ENCODE measurements around the gene PRDM16. TPM values are rescaled to one million over a fixed set of nuclear protein-coding genes. Genes with fewer than 3 reads are reported as not detected.

Gene PRDM16
- total RNA-seq, 4 donors from 2014 or later = 0.08 to 0.19 (median 0.12) TPM

- Histone ChIP-seq H3K4me3 (no peak overlapping the region), H3K9me3 (no peaks in the 10 kb centered on the region), H3K27ac (peak overlapping the region; percentile 51 to 73 (median 65)), H3K4me1 (peaks cover 38 to 72% (median 50%) of the 10 kb centered on the region in 3 donors), H3K27me3 (peaks cover 0 to 9% (median 0%) of the 10 kb centered on the region in 4 donors), H3K36me3 (peaks cover 0 to 13% (median 0%) of the 10 kb centered on the region in 3 donors)
- no peak for TF ChIP-seq POLR2A (IDR thresholded peaks at IDR 0.05)
- TF ChIP-seq CTCF (IDR thresholded peaks at IDR 0.05) = peak in 1 of 6 experiments; percentile 2
- intact Hi-C loops (cut with DNase I) = no loop called here
- 45 to 50% methylated on average over 2 to 5 of the region's 25 CpGs for WGBS, 2 donors
- no peak for DNase-seq
Measured at GRCh38 chr1:3472088-3472850, 403.3 kb downstream of the PRDM16 start.

GRCh38 chr1:3472906-3473305 lies 403.9 kb downstream of the PRDM16 start:
- 55% methylated on average over 14 of the region's 17 CpGs; no CpG with 5 or more reads in 1 of the 2 donors for WGBS, 2 donors
- Histone ChIP-seq H3K27me3 (peaks cover 0 to 9% (median 0%) of the 10 kb centered on the region in 4 donors), H3K4me3 (no peak overlapping the region), H3K27ac (peak overlapping the region in 3 of 4 donors; percentile 64 to 73 (median 66)), H3K9me3 (no peaks in the 10 kb centered on the region), H3K4me1 (peaks cover 31 to 66% (median 43%) of the 10 kb centered on the region in 3 donors), H3K36me3 (peaks cover 0 to 17% (median 0%) of the 10 kb centered on the region in 3 donors)
- intact Hi-C loops (cut with DNase I) = no loop called here
- no peak for DNase-seq
- no peak for TF ChIP-seq POLR2A (IDR thresholded peaks at IDR 0.05)
- TF ChIP-seq CTCF (IDR thresholded peaks at IDR 0.05) = no peak

- no peak for DNase-seq
- Histone ChIP-seq H3K27ac (peak overlapping the region in 3 of 4 donors; percentile 16 to 66 (median 64)), H3K27me3 (peaks cover 0 to 9% (median 0%) of the 10 kb centered on the region in 4 donors), H3K9me3 (no peaks in the 10 kb centered on the region), H3K4me3 (no peak overlapping the region), H3K4me1 (peaks cover 26 to 61% (median 38%) of the 10 kb centered on the region in 3 donors), H3K36me3 (peaks cover 0 to 22% (median 0%) of the 10 kb centered on the region in 3 donors)
- intact Hi-C loops (cut with DNase I) = no loop called here
- 31 to 45% methylated on average over 3 to 6 of the region's 20 CpGs for WGBS, 2 donors
- TF ChIP-seq CTCF (IDR thresholded peaks at IDR 0.05) (no peak), POLR2A (IDR thresholded peaks at IDR 0.05) (no peak)
Measured at GRCh38 chr1:3473381-3473844, 404.4 kb downstream of the PRDM16 start.

GRCh38 chr1:3474016-3474415 lies 405.0 kb downstream of the PRDM16 start:
- Histone ChIP-seq H3K36me3 (peaks cover 0 to 24% (median 0%) of the 10 kb centered on the region in 3 donors), H3K9me3 (no peaks in the 10 kb centered on the region), H3K27ac (no peak overlapping the region), H3K27me3 (peaks cover 0 to 9% (median 0%) of the 10 kb centered on the region in 4 donors), H3K4me1 (peaks cover 25 to 55% (median 37%) of the 10 kb centered on the region in 3 donors), H3K4me3 (no peak overlapping the region)
- no peak for DNase-seq
- intact Hi-C loops (cut with DNase I) = no loop called here
- WGBS, 2 donors = 71% methylated on average over 7 to 8 of the region's 8 CpGs
- no peak for TF ChIP-seq CTCF (IDR thresholded peaks at IDR 0.05)
- no peak for TF ChIP-seq POLR2A (IDR thresholded peaks at IDR 0.05)

- no peaks in the 10 kb centered on the region for H3K9me3 ChIP-seq
- H3K27me3 ChIP-seq = peaks cover 0 to 9% (median 0%) of the 10 kb centered on the region in 4 donors
- WGBS, 2 donors = 38 to 52% methylated on average over 3 to 8 of the region's 10 CpGs
- no peak for DNase-seq
- TF ChIP-seq CTCF (IDR thresholded peaks at IDR 0.05) = no peak
- TF ChIP-seq POLR2A (IDR thresholded peaks at IDR 0.05) = no peak
- intact Hi-C loops (cut with DNase I) = no loop called here
- peaks cover 0 to 24% (median 0%) of the 10 kb centered on the region in 3 donors for H3K36me3 ChIP-seq
- no peak overlapping the region for H3K4me3 ChIP-seq
- no peak overlapping the region for H3K27ac ChIP-seq
- H3K4me1 ChIP-seq = peaks cover 25 to 52% (median 37%) of the 10 kb centered on the region in 3 donors
Measured at GRCh38 chr1:3474421-3474820, 405.4 kb downstream of the PRDM16 start.
